Measurements from ENCODE around the gene PHRF1.

Gene PHRF1

GRCh38 chr11:617199-617911 is 41.1 kb downstream of the PHRF1 start:
- DNase-seq: no peak

GRCh38 chr11:617912-618682 is 41.8 kb downstream of the PHRF1 start:
- no peak for DNase-seq

- DNase-seq: no peak
Measured at GRCh38 chr11:618856-619627, 42.8 kb downstream of the PHRF1 start.

GRCh38 chr11:619628-620050 is 43.4 kb downstream of the PHRF1 start:
- DNase-seq: no peak

- DNase-seq: no peak
Measured at GRCh38 chr11:620201-620600, 43.9 kb downstream of the PHRF1 start.

GRCh38 chr11:620935-621814 is 44.9 kb downstream of the PHRF1 start:
- DNase-seq: no peak

GRCh38 chr11:621838-622237 is 45.6 kb downstream of the PHRF1 start:
- no peak for DNase-seq

- DNase-seq: no peak
Measured at GRCh38 chr11:623349-623869, 47.1 kb downstream of the PHRF1 start.

- no peak for DNase-seq
Measured at GRCh38 chr11:623999-624704, 47.9 kb downstream of the PHRF1 start.

- no peak for DNase-seq
Measured at GRCh38 chr11:624705-625635, 48.7 kb downstream of the PHRF1 start, which contains the start of gene CDHR5. Gene CDHR5 (minus strand): TSS chr11:624955. CDS start chr11:624902, 53 bp downstream.

- no peak for DNase-seq
Measured at GRCh38 chr11:625636-626268, 49.5 kb downstream of the PHRF1 start.

GRCh38 chr11:626475-627307 is 50.4 kb downstream of the PHRF1 start, which contains the start of gene SCT:
Gene SCT (minus strand): TSS chr11:627181. CDS start chr11:627143, 38 bp downstream.
- DNase-seq: no peak

GRCh38 chr11:627308-627576 is 51.0 kb downstream of the PHRF1 start:
- DNase-seq: no peak

GRCh38 chr11:628056-628455 is 51.8 kb downstream of the PHRF1 start:
- no peak for DNase-seq

GRCh38 chr11:629237-629583 is 52.9 kb downstream of the PHRF1 start:
- no peak for DNase-seq

GRCh38 chr11:630871-631270 is 54.6 kb downstream of the PHRF1 start:
- DNase-seq: no peak

- DNase-seq: no peak
Measured at GRCh38 chr11:635945-636510, 59.8 kb downstream of the PHRF1 start.

- no peak for DNase-seq
Measured at GRCh38 chr11:636511-637332, 60.5 kb downstream of the PHRF1 start, which contains the start of gene DRD4. Gene DRD4 (plus strand): TSS chr11:637269. CDS start chr11:637305, 36 bp downstream.
